Medulla oblongata (tissue), 1 donor: ENCODE measurements around the gene TNRC6C.

Experiments
- DNase-seq: peaks from one replicate; pipeline ENCODE4 v3.0.0-alpha.2; 2015; ENCODE audit errors: extremely low spot score

The TNRC6C gene

DNA sequence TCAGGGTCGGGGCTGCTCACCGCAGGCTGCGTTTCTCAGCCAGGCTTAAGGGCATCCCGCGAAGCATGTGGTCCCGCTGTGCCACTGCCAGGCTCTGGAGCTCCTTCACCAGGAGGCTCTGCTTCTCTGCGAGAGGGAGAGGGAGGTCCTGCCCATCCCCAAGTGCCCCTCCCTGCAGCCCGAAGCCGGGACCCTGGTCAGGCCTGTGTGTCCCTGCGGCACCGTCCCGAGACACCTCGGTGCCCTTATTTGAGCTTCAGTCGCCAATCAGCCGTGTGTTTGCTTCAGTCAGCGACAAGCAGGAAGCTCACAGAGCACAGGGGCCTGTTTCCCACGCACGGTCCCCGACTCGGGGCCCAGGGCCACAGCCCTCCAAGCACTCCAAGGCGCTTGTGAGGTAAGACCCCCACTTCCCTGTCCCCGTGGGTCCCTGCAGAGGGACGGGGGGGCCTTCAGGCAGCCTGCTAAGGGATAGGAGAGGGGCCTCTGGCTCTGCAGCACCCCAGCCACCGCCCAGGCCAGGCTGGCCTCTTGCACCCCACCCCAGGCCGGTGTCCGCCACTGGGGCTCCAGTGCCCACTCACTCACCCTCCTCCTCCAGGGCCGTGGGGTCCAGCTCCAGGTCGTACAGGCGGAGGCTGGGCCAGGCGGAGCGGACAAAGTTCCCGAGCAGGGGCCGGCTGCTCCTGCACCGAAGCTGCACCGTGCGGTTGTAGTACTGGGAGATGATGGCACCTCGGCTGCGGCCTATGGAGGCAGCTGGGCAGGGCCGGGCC, 166.8 kb downstream of the TNRC6C start:
- DNase-seq: no peak

- no peak for DNase-seq
Measured at GRCh38 chr17:78125976-78126894, 167.7 kb downstream of the TNRC6C start.

DNA sequence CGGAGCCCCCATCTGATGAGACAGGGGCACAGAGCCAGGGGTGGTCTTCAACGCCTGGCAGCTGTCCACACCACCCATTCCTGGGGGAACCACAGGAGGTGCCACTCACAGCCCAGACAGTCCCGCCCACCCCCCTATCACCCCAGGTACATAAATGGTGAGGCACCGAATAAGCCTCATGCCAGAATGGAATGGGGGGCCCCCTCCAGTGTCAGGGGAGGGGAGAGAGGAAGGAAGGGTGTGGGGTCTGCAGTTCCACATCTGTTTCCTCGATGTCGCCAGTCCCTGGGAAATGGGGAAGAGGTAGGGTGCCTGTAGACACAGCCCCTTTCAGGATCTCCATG, 168.4 kb downstream of the TNRC6C start:
- DNase-seq: no peak

DNA sequence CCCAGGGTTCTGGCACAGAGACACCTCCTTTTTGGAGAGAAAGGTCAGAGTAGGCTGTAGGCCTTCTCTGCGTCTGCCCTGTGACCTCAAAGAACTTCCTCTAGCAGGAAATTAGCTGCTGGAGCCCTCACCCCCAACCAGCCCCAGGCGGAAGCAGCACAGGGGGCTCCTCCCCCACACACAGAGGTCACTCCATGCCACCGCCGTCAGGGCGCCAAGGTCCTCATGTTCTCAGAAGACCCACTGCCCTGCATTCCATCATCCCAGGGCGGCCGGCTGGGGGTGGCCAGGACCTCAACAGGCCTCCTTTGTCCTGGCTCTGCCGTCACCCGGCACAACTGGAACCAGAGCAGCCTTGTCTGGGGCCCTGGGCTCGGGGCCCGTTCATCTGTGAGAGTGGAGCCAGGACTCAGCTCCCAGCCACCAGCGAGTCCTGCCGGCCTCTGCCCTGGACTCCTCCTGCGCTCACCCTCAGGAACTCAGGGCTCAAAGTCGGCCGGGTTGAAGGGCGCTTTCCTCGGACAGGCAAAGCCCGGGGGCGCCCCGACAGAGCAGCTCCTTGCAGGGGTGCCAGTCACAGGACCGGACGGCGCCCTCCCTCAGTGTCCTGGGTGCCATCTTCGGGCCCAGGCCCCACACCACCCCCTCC, 168.9 kb downstream of the TNRC6C start:
- DNase-seq: peak; percentile 95

DNA sequence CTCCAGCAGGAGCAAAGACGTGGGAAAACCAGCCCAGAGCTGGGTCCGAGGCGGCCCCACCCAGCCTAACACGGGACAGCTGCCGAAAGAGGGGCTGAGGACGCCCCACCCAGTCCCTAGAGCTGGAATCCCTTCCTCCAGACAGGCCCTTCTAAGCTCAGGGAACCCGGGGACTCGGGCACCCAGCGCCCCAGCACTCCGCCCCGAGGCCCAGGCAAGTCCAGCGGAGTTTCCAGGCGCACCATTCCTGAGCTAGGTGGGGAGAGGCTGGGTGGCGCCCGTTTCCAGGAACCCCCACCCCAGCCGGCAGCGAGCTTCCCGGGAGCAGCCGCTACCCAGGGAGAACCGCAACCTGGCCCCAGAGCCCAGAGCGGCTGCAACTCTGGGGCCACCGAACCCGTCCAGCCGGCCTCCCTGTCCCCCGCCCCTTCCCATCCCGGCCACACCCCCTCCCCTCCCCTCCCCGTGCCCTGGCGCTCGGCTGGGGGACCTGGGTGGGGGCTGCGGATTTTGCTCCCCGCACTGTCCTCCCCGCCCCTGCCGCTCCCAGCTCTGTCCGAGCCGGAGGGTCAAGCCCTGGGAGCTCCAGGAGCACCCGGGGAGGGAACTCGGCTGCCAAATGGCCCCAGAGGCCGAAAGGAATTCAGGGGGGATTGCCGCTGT, 169.5 kb downstream of the TNRC6C start:
- DNase-seq: no peak

DNA sequence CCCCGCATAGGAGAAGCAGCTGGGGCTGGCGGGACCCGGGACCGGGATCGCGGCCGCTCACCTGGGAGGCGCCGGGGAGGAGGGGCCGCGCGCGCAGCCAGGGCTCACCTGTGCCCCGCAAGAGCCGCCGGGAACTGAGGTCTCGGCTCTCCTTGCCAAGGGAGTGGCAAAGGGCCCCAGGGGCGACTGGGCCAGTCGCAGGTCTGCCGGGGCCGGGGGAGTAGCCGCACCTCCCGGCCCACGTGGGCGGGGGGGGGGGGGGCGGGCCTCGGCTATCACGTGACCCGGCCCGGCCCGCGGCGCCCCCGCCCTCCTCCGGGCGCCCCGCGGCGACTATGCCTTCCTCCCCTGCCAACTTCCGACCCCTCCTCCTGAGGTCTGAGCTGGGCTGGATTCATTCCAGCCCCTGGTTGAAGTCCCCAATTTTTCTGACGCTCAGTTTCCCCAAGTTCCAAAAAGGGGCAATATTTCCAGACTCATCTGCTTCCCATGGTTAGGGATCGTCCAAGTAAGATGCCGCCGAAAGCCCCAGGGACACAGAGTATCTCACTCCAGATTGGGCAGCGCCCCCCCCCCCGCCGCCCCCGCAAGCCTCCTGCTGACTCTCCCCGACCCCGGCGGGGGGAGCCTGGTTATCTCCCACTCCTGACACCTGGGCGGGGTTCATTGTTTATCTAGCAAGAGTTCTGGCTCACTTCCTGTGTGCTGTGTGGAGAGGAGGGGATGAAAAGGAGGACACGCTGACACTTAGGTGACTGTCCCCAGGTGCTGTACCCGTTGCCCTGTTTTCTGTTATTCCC, 170.2 kb downstream of the TNRC6C start, which contains the start of gene TMC6:
TMC6 (minus strand) TSS at position 205 of the 800 bp plus-strand sequence. CDS start 1,923 bp downstream, outside the sequence.
- peak; percentile 79 for DNase-seq

- no peak for DNase-seq
Measured at GRCh38 chr17:78129351-78130089, 171.0 kb downstream of the TNRC6C start.

DNA sequence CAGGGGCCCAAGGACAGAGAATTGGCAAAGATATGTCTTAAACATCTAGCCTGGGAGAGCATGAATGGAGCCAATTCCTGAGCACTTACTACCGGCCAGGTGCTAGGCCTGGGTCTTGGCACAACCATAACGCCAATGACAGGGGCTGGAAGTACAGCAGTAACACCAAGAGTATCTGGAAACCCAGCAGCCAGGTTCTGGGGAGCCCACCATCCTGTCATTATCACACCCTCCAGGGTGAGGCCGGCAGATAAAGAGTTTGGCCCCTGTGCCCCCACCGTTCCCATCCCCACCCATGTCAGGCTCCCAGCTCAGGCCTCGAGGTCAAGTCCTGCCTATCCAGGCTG, 171.6 kb downstream of the TNRC6C start:
- no peak for DNase-seq

GRCh38 chr17:78130437-78131101, 172.1 kb downstream of the TNRC6C start, which contains the start of gene TMC8:
TSS of gene TMC8 (plus strand) at chr17:78130771. CDS start at chr17:78131589, 818 bp downstream.
- DNase-seq: peak; percentile 74

- no peak for DNase-seq
Measured at GRCh38 chr17:78131172-78132083, 172.9 kb downstream of the TNRC6C start.

DNA sequence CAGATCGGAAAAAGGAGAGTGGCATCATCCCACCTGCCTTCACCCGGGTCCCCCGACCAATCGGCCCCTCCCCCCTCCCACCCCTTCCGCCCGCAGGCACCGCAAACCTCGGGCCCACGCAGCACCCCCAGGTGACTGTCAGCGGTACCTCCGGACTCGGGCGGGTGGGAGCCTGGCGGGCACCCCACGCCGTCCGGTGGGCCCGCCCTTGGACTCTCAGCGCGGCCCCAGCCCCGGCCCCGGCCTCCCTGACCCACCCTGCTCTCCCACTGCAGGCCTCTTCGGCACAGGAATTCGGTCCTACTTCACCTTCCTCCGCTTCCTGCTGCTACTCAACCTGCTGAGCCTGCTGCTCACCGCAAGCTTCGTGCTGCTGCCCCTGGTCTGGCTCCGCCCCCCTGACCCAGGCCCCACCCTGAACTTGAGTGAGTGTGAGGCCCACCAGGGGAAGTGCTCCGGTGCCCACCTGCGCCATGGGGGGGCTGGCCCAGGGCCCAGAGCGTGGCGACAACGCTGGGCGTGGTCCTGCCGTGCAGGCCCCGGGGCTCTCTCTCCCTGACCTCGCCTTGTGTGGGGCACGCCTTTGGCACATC, 173.7 kb downstream of the TNRC6C start:
- no peak for DNase-seq

DNA sequence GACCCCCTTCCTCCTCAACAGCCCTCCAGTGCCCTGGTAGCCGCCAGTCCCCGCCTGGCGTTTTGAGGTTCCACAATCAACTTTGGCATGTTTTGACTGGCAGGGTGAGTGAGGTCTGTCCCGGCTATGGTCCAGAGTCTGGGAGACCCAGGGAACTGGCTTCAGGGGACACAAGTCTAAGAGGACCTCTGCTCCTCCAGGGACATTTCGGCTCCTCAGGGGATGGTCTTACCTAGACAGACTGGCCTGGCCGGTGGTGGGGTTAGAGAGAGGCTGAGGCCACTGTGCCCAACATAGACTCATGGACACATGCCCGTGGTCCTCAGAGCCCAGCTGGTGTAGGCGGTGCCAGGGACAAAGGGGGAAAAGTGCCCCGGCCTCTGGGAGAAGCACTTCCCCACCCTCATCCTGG, 174.3 kb downstream of the TNRC6C start:
- DNase-seq: no peak

GRCh38 chr17:78133179-78133951, 174.9 kb downstream of the TNRC6C start:
- DNase-seq: no peak

DNA sequence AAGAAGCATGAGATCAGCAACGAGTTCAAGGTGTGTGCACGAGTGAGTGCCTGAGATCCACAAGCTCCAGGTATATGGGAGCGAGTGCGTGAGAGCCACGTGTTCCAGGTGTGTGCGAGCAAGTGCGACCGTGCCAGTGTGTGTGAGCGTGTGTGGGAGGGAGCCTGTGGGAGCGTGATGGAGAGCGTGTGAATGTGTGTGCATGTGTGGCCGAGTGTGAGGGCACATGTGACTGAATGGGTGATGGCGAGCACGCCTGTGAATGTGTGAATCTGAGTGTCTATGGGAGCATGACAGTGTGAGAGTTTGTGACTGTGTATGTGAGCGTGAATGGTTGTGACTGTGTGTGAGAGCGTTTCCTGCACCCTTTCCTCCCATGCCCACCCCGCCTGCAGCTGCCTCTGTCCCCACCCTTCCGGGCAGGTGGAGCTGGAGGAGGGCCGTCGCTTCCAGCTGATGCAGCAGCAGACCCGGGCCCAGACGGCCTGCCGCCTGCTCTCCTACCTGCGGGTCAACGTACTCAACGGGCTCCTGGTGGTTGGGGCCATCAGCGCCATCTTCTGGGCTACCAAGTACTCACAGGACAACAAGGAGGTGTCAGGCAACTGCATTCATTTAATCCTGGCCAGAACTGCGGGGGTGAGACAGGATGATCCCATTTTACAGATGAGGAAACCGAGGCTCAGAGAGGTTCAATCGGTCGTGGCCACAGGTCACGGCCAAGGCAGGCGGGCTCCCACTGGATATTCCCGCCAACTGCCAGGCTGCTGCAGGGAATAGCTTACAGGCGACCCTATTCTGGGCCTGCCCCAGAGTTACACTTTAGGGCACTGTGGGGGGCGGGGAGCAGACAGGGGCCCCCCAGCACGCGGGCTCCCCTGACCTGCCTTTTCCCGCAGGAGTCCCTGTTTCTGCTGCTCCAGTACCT, 175.7 kb downstream of the TNRC6C start:
- no peak for DNase-seq

DNA sequence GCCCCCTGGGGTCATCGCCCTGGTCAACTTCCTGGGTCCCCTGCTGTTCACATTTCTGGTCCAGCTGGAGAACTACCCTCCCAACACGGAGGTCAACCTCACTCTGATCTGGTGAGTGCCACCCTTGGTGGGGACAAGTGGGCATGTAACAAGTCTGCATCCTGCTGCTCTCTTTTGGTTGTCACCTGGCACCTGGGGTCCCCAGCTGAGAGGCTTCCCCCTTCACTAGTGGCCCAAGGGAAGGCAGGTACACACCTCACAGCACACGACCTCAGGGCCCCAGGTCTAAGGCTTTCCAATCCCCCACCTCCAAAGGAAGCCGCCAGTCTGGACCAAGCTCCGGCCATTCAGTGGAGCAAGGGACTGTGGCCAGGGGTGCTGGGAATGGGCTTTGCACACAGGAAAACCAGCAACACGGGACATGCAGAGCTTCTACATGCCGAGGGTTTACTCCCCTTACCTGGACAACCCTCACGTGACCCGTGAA, 176.4 kb downstream of the TNRC6C start:
- DNase-seq: no peak

DNA sequence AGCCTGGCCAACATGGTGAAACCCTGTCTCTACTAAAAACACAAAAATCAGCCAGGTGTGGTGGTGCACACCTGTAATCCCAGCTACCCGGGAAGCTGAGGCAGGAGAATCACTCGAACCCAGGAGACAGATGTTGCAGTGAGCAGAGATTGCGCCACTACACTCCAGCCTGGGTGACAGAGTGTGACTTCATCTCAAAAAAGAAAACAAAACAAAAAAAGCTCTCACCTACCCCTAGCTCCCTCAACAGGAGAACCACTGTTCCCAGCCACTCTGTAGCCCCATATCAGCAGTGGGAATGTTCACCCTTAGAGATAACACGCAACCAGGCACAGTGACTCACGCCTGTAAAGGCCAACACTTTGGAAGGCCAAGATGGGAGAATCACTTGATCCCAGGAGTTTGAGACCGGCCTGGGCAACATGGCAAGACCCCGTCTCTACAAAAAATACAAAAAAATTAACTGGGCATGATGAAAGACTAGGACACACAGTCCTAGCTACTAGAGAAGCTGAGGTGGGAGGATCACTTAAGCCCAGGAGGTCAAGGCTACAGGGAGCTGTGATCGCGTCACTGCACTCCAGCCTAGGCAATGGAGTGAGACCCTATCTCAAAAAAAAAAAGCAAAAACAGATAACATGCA, 177.5 kb downstream of the TNRC6C start:
- DNase-seq: no peak
